ENCODE results near the gene EXOC7.
"Not testable (repeated sequence)": the region's sequence is repeated elsewhere in the genome, so short reads cannot be mapped to it uniquely, and the experiment has no call there.

The EXOC7 gene

DNA sequence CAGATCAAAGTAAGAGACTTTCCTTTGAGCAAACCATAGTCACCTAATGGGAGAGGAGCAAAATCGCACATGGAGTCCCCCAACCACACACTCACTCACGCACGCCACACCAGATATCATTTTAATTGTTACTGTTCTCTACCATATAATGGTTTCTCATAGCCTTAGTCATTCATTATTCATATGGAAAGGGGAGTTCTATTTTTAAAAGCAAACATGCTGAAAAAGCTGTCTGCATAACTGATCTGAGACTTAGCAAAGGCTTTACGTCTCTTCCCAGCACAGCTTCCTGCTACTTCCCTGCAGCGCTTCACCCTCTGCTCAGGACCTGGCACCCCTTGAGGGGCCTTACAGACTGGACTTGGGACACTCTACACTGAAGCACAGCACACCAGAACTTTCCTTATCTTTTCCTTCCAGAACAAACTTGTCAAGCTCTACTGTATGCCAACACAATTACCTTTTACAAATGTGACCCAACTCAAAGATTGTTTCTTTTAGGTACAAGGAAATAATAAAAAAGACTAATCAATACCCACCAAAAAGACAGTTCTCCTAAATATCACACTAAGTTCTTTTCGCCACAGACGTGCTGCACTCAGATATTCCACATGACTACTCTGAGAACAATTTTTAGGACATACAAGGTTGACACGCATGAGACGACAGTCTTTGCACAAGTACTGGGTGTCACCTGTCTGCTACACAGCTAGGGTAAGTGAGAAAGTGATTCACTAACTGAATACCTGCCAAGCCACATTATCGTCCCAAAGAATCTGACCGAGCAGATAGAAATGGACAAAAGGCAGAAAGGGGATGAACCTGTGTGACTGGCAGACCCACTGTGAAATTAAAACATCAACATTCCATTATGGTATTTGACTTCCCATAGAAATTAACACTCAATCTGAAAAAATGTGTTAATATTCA, 52.8 kb downstream of the EXOC7 start:
- DNase-seq (ENCODE audit: low read depth) = no peak
- TF ChIP-seq, protein P1, sequence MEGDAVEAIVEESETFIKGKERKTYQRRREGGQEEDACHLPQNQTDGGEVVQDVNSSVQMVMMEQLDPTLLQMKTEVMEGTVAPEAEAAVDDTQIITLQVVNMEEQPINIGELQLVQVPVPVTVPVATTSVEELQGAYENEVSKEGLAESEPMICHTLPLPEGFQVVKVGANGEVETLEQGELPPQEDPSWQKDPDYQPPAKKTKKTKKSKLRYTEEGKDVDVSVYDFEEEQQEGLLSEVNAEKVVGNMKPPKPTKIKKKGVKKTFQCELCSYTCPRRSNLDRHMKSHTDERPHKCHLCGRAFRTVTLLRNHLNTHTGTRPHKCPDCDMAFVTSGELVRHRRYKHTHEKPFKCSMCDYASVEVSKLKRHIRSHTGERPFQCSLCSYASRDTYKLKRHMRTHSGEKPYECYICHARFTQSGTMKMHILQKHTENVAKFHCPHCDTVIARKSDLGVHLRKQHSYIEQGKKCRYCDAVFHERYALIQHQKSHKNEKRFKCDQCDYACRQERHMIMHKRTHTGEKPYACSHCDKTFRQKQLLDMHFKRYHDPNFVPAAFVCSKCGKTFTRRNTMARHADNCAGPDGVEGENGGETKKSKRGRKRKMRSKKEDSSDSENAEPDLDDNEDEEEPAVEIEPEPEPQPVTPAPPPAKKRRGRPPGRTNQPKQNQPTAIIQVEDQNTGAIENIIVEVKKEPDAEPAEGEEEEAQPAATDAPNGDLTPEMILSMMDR (IDR thresholded peaks at IDR 0.05; ENCODE audit: insufficient read depth, low read depth, low read length, missing control alignments) = no peak
- no peak overlapping the region for H3K4me3 ChIP-seq (ENCODE audit: low read depth, low read length)

DNA sequence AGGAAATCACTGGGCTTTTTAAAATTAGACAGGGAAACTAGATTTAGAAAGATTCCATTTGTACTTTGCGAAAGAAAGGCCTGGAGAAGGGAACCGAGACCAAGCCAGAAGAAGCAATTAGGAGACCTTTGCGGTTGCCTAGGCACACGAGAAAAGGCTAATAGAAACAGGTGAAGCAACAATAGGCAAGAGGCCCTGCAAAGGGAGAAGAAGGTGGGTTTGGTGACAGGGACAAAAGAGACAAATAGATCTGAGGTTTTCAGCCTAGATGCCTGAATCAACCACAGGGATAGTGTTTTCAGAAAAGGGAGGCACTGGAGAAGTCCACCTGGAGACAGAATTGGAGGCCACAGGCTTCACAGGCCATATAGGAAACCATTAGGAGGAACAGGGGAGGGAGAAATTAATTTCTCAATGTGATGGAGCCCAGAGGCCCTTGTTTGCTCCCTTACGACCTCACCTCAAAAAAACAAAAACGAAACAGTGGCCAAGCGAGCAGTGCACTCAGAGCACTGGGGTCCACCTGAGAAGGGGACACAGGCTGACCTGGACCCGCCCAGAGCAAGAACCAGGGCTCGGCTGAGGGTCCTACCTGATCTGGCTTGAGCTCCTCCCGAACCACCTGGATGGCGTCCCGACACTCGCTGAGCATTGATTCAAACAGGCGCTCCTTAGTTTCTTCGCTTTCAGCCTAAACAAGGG, 53.6 kb downstream of the EXOC7 start:
- TF ChIP-seq, protein P1 (IDR thresholded peaks at IDR 0.05; ENCODE audit: insufficient read depth, low read depth, low read length, missing control alignments) = no peak
- H3K4me3 ChIP-seq (ENCODE audit: low read depth, low read length) = no peak overlapping the region

GRCh38 chr17:76049239-76049638, 54.3 kb downstream of the EXOC7 start:
- no peak for DNase-seq (ENCODE audit: low read depth)
- no peak overlapping the region for H3K4me3 ChIP-seq (ENCODE audit: low read depth, low read length)
- TF ChIP-seq, protein P1 (IDR thresholded peaks at IDR 0.05; ENCODE audit: insufficient read depth, low read depth, low read length, missing control alignments) = no peak

More for the DNA sequence above, 53.6 kb downstream of the EXOC7 start:
- no peak for DNase-seq (ENCODE audit: low read depth)

DNA sequence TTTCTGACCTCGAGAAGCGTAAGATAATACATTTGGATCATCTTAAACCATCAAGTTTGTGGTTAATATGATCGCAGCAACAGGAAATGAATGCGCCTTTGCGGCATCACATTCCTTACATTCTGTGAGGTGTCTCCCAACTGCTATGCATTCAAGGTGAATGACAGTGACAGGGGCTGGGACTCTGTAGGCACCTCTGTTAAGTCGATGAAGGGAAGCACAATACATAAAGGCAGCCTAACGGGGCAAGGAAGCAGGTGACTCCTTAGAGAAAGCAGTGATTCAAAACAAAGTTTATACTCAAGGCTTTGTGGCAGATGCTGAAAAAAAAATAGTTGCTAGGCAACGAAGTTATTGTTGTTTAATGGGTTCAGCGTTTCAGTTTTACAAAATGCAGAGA, 54.9 kb downstream of the EXOC7 start:
- H3K4me3 ChIP-seq (ENCODE audit: low read depth, low read length) = no peak overlapping the region
- DNase-seq (ENCODE audit: low read depth) = no peak
- TF ChIP-seq, protein P1 (IDR thresholded peaks at IDR 0.05; ENCODE audit: insufficient read depth, low read depth, low read length, missing control alignments) = no peak

DNA sequence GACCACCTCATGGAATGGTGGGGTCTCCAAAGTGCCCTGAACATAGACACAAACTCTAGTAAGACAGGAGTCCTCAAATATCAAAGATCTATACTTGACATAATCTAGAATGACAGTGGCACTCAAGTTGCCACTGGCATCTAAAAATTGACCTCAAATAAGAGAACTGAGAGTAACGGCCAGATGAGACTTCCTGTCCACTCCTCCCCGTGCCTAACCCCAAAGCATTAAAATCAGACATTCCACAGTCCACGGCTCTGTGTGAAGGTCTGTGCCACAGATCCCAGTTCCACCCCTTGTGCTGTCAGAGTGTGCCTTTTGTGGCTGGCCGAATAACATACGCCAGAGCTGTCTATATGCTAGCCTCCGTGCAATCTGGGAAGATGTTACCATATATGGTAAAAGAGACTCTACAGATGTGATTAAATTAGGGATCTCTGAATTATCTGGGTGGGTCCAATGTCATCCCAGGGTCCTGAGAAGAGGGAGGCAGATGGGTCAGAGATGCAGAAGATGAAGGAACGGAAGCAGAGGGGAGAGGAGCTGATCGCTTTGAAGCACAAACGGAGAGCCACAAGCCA, 55.5 kb downstream of the EXOC7 start:
- no peak overlapping the region for H3K4me3 ChIP-seq (ENCODE audit: low read depth, low read length)
- peak; percentile 65 for DNase-seq (ENCODE audit: low read depth)
- TF ChIP-seq, protein P1 (IDR thresholded peaks at IDR 0.05; ENCODE audit: insufficient read depth, low read depth, low read length, missing control alignments) = no peak

DNA sequence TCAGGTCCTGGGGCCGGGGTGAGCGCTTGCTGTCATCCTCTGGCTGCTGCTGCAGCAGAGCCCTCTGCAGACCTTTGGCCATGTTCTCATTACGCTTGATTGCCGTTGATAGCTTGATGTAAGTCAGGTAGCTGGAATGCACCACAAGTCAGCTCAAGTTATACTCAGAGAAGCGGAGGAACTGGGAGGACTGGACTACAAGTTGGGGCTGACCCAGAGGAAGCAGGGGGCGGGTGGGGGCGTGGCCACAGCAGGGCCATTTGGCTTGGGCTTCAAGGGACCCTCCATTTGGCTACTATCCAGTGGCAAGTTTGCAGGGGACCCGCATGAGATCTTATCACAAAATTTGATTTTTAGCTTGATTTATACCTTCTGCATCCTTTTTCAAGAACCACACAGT, 57.5 kb downstream of the EXOC7 start:
- no peak overlapping the region for H3K4me3 ChIP-seq (ENCODE audit: low read depth, low read length)
- DNase-seq (ENCODE audit: low read depth) = no peak
- TF ChIP-seq, protein P1 (IDR thresholded peaks at IDR 0.05; ENCODE audit: insufficient read depth, low read depth, low read length, missing control alignments) = no peak

DNA sequence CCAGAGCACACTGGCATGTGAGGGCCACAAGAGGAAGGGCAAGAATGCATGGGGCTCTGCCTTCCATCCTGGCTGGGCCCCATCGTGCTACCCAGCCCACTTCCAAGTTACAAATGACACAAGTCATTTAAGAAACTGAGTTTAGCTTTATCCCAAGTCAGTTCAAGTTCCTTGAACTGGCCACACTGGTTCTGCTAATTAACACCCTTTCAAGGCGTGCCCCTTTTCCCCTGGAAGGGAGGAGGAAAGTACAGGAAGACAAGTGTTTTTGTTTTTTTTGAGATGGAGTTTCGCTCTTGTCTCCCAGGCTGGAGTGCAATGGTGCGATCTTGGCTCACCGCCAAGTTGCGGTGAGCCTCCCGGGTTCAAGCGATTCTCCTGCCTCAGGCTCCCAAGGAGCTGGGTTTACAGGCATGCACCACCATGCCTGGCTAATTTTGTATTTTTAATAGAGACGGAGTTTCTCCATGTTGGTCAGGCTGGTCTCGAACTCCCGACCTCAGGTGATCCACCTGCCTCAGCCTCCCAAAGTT, 59.0 kb downstream of the EXOC7 start:
- not testable (repeated sequence) for H3K4me3 ChIP-seq (ENCODE audit: low read depth, low read length); DNase-seq (ENCODE audit: low read depth)

DNA sequence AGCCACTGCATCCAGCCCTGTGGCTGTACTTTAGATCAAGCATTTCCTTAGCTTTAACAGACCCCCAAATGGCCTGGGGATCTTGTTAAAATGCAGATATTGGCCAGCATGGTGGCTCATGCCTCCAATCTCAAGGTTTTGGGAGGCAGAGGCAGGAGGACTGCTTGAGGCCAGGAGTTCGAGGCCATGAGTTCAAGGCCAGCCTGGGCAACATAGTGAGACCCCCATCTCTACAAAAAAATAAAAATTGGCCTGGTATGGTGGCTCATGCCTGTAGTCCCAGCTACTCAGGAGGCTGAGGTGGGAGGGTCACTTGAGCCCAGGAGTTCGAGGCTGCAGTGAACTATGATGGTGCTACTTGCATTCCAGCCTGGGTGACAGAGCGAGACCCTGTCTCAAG, 60.7 kb downstream of the EXOC7 start:
- DNase-seq (ENCODE audit: low read depth); H3K4me3 ChIP-seq (ENCODE audit: low read depth, low read length): not testable (repeated sequence)

All from GM12865 (cell line).